Measurements from ENCODE around the gene PCDHAC2.

- no peak for TF ChIP-seq POLR2AphosphoS5 (IDR thresholded peaks at IDR 0.05; ENCODE audit: insufficient read depth, low read depth, low read length)
- TF ChIP-seq CTCF (IDR thresholded peaks at IDR 0.05; ENCODE audit: extremely low read depth in 1 of 2, insufficient read depth in 1 of 2, low read depth in 1 of 2, low read length in 2 of 2), result no peak
- TF ChIP-seq POLR2A (IDR thresholded peaks at IDR 0.05; ENCODE audit: low read depth, low read length), result no peak
- no peak for TF ChIP-seq MAX (IDR thresholded peaks at IDR 0.05; ENCODE audit: insufficient read depth, insufficient read length)
- TF ChIP-seq EZH2 (IDR thresholded peaks at IDR 0.05; ENCODE audit: borderline replicate concordance, low read depth, low read length, severe bottlenecking), result no peak
- no peak for TF ChIP-seq JUN (IDR thresholded peaks at IDR 0.05; ENCODE audit: borderline replicate concordance, insufficient read depth, insufficient read length, low read depth)
- no peak for TF ChIP-seq FOS (IDR thresholded peaks at IDR 0.05; ENCODE audit: borderline replicate concordance, insufficient read depth, low read length)
- no peak for TF ChIP-seq MYC (IDR thresholded peaks at IDR 0.05; ENCODE audit: low read depth, low read length)
- TF ChIP-seq GATA2 (IDR thresholded peaks at IDR 0.05; ENCODE audit: insufficient read depth, insufficient read length, low read depth, low read length), result no peak
These were observed 51.7 kb downstream of the PCDHAC2 start for GRCh38 chr5:141017943-141018342.
